Measurements from ENCODE around the gene SF3B4.

DNA sequence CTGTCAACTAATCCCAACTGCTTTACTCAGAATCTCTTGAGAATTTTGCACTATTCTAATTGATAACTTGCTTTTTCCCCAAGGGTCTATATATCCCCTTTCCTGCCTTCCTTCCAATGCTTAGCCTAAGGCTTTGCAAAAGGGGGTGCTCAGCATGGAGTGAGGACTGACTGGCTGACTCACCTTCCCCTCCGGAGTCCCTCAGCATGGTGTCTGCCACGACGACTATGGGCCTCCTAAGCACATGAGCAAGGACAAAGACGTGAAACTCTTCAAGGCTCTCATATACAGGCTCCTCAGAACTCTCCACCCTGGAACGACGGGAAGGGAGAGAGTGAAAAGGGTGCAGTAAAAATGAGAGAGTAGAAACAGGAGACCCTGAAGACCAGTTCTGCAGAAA, 22.3 kb upstream of the SF3B4 start:
- TF ChIP-seq, protein P1, sequence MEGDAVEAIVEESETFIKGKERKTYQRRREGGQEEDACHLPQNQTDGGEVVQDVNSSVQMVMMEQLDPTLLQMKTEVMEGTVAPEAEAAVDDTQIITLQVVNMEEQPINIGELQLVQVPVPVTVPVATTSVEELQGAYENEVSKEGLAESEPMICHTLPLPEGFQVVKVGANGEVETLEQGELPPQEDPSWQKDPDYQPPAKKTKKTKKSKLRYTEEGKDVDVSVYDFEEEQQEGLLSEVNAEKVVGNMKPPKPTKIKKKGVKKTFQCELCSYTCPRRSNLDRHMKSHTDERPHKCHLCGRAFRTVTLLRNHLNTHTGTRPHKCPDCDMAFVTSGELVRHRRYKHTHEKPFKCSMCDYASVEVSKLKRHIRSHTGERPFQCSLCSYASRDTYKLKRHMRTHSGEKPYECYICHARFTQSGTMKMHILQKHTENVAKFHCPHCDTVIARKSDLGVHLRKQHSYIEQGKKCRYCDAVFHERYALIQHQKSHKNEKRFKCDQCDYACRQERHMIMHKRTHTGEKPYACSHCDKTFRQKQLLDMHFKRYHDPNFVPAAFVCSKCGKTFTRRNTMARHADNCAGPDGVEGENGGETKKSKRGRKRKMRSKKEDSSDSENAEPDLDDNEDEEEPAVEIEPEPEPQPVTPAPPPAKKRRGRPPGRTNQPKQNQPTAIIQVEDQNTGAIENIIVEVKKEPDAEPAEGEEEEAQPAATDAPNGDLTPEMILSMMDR (IDR thresholded peaks at IDR 0.05), result no peak
- TF ChIP-seq POLR2A (IDR thresholded peaks at IDR 0.05; ENCODE audit: low read depth) (no peak), POLR2AphosphoS5 (IDR thresholded peaks at IDR 0.05) (no peak)
